Activated T-helper 1 cell treated with anti-CD3 and anti-CD28 coated beads, Interleukin-12 subunit alpha, Interleukin-12 subunit beta, Interleukin-2, Interleukin-4 antibody, amounts not matched to agents 30 ng/mL and 10 ng/mL and 1 ng/mL, durations not matched to agents 14 hours and 24 hours and 36 hours (primary cell): ENCODE measurements around the gene CD7. TPM values are rescaled to one million over a fixed set of nuclear protein-coding genes. Genes with fewer than 3 reads are reported as not detected.
"Not testable (repeated sequence)": the region's sequence is repeated elsewhere in the genome, so short reads cannot be mapped to it uniquely, and the experiment has no call there.

ENCODE experiments used
- DNase-seq: peaks from one replicate; pipeline ENCODE4 v3.0.0; 2021; ENCODE audit warnings: low spot score
- H3K27ac Mint-ChIP-seq: one replicate; pipeline ENCODE4 v1.8.0; 2021; ENCODE audit warnings: mild to moderate bottlenecking, mixed read lengths
- H3K27me3 Mint-ChIP-seq: one replicate; pipeline ENCODE4 v1.8.0; 2022; ENCODE audit warnings: mild to moderate bottlenecking, moderate library complexity, mixed read lengths; ENCODE audit not compliant: insufficient read depth
- H3K36me3 Mint-ChIP-seq: one replicate; pipeline ENCODE4 v1.8.0; 2021; ENCODE audit warnings: low read depth, mixed read lengths
- H3K4me1 Mint-ChIP-seq: one replicate; pipeline ENCODE4 v1.8.0; 2021; ENCODE audit warnings: low read depth, mixed read lengths
- H3K4me3 Mint-ChIP-seq: one replicate; pipeline ENCODE4 v1.8.0; 2021; ENCODE audit warnings: mild to moderate bottlenecking, moderate library complexity, mixed read lengths
- H3K9me3 Mint-ChIP-seq: one replicate; pipeline ENCODE4 v1.8.0; 2021; ENCODE audit warnings: mixed read lengths
- intact Hi-C: fragments of 100-400 bp; cut with micrococcal nuclease; formaldehyde crosslinking; loops from one replicate; pipeline ENCODE4 v1.15.1; 2024
- total RNA-seq: library from RNA; stranded (reverse); gene quantifications from 2 replicates; pipeline ENCODE4 v1.2.3, GENCODE V29; 2022

Gene CD7
- 454 and 455 TPM in 2 replicates for total RNA-seq

- H3K9me3 Mint-ChIP-seq, result no peaks in the 10 kb centered on the region
- no peak within 1 kb of the TSS for H3K27ac Mint-ChIP-seq
- H3K36me3 Mint-ChIP-seq, result peaks cover 22% of the 10 kb centered on the region
- intact Hi-C loops, result loop anchor here (1.0 to 2.0 kb wide), 3 partner anchors 11 to 45 kb away; partner anchors contain the start of gene CSNK1D
- peak; percentile 69 for DNase-seq
- peaks cover 10% of the 10 kb centered on the region for H3K4me1 Mint-ChIP-seq
- H3K27me3 Mint-ChIP-seq, result no peaks in the 10 kb centered on the region
- H3K4me3 Mint-ChIP-seq, result peak within 1 kb of the TSS; percentile 97
Observed at GRCh38 chr17:82317394-82318168, at the start of gene CD7. Gene CD7 (minus strand): TSS chr17:82317608. CDS start chr17:82317495, 113 bp downstream.

- H3K4me1 Mint-ChIP-seq, result peaks cover 11% of the 10 kb centered on the region
- no peak overlapping the region for H3K4me3 Mint-ChIP-seq
- no peak overlapping the region for H3K27ac Mint-ChIP-seq
- H3K27me3 Mint-ChIP-seq, result peaks cover 30% of the 10 kb centered on the region
- no peaks in the 10 kb centered on the region for H3K36me3 Mint-ChIP-seq
- H3K9me3 Mint-ChIP-seq, result no peaks in the 10 kb centered on the region
- no peak for DNase-seq
- intact Hi-C loops, result no loop called here
Observed at GRCh38 chr17:82366749-82367148, 49.3 kb upstream of the CD7 start.

- DNase-seq, result no peak
- intact Hi-C loops, result no loop called here
Observed at GRCh38 chr17:82365606-82366295, 48.3 kb upstream of the CD7 start.

GRCh38 chr17:82361885-82362633 is 44.7 kb upstream of the CD7 start:
- Mint-ChIP-seq H3K27ac (peak overlapping the region; percentile 34), H3K27me3 (peaks cover 11% of the 10 kb centered on the region), H3K9me3 (no peaks in the 10 kb centered on the region), H3K36me3 (no peaks in the 10 kb centered on the region), H3K4me3 (no peak overlapping the region), H3K4me1 (peaks cover 15% of the 10 kb centered on the region)
- no peak for DNase-seq
- intact Hi-C loops, result no loop called here

More at GRCh38 chr17:82365606-82366295, 48.3 kb upstream of the CD7 start:
- H3K27ac Mint-ChIP-seq, result no peak overlapping the region
- H3K27me3 Mint-ChIP-seq, result peaks cover 24% of the 10 kb centered on the region
- H3K36me3 Mint-ChIP-seq, result no peaks in the 10 kb centered on the region
- peaks cover 7% of the 10 kb centered on the region for H3K4me1 Mint-ChIP-seq
- H3K4me3 Mint-ChIP-seq, result no peak overlapping the region
- no peaks in the 10 kb centered on the region for H3K9me3 Mint-ChIP-seq

- peaks cover 12% of the 10 kb centered on the region for H3K4me1 Mint-ChIP-seq
- DNase-seq, H3K27me3 Mint-ChIP-seq, H3K27ac Mint-ChIP-seq, H3K4me3 Mint-ChIP-seq, intact Hi-C loops, H3K36me3 Mint-ChIP-seq, H3K9me3 Mint-ChIP-seq: not testable (repeated sequence)
Observed at GRCh38 chr17:82359451-82360074, 42.2 kb upstream of the CD7 start.

GRCh38 chr17:82358465-82359350 is 41.3 kb upstream of the CD7 start, which contains the start of gene TEX19:
Gene TEX19 (plus strand): TSS chr17:82359247. CDS start chr17:82362151, 2,904 bp downstream.
- no peaks in the 10 kb centered on the region for H3K9me3 Mint-ChIP-seq
- intact Hi-C loops, result no loop called here
- H3K27me3 Mint-ChIP-seq, result peaks cover 6% of the 10 kb centered on the region
- no peak within 1 kb of the TSS for H3K27ac Mint-ChIP-seq
- H3K4me1 Mint-ChIP-seq, result peaks cover 12% of the 10 kb centered on the region
- H3K36me3 Mint-ChIP-seq, result no peaks in the 10 kb centered on the region
- no peak for DNase-seq
- H3K4me3 Mint-ChIP-seq, result no peak within 1 kb of the TSS

GRCh38 chr17:82357394-82357793 is 40.0 kb upstream of the CD7 start:
- no peak overlapping the region for H3K27ac Mint-ChIP-seq
- no peaks in the 10 kb centered on the region for H3K9me3 Mint-ChIP-seq
- no peak overlapping the region for H3K4me3 Mint-ChIP-seq
- intact Hi-C loops, result no loop called here
- no peak for DNase-seq
- peaks cover 6% of the 10 kb centered on the region for H3K27me3 Mint-ChIP-seq
- H3K4me1 Mint-ChIP-seq, result peaks cover 12% of the 10 kb centered on the region
- no peaks in the 10 kb centered on the region for H3K36me3 Mint-ChIP-seq

GRCh38 chr17:82356845-82357355 is 39.5 kb upstream of the CD7 start:
- intact Hi-C loops, result no loop called here
- H3K4me1 Mint-ChIP-seq, result peaks cover 12% of the 10 kb centered on the region
- H3K27me3 Mint-ChIP-seq, result peaks cover 5% of the 10 kb centered on the region
- H3K27ac Mint-ChIP-seq, result no peak overlapping the region
- no peak overlapping the region for H3K4me3 Mint-ChIP-seq
- no peaks in the 10 kb centered on the region for H3K36me3 Mint-ChIP-seq
- DNase-seq, result no peak
- H3K9me3 Mint-ChIP-seq, result no peaks in the 10 kb centered on the region

- H3K36me3 Mint-ChIP-seq, result no peaks in the 10 kb centered on the region
- DNase-seq, result no peak
- H3K27me3 Mint-ChIP-seq, result peaks cover 4% of the 10 kb centered on the region
- no peak overlapping the region for H3K27ac Mint-ChIP-seq
- H3K9me3 Mint-ChIP-seq, result no peaks in the 10 kb centered on the region
- peaks cover 12% of the 10 kb centered on the region for H3K4me1 Mint-ChIP-seq
- intact Hi-C loops, result no loop called here
- no peak overlapping the region for H3K4me3 Mint-ChIP-seq
Observed at GRCh38 chr17:82355770-82356427, 38.5 kb upstream of the CD7 start.

- no peaks in the 10 kb centered on the region for H3K9me3 Mint-ChIP-seq
- no peaks in the 10 kb centered on the region for H3K36me3 Mint-ChIP-seq
- H3K4me1 Mint-ChIP-seq, result peaks cover 12% of the 10 kb centered on the region
- intact Hi-C loops, result no loop called here
- no peak for DNase-seq
- no peak overlapping the region for H3K27ac Mint-ChIP-seq
- H3K4me3 Mint-ChIP-seq, result no peak overlapping the region
- peaks cover 4% of the 10 kb centered on the region for H3K27me3 Mint-ChIP-seq
Observed at GRCh38 chr17:82354804-82355308, 37.4 kb upstream of the CD7 start.

- H3K4me1 Mint-ChIP-seq, result peaks cover 8% of the 10 kb centered on the region
- H3K27ac Mint-ChIP-seq, result no peak overlapping the region
- no peaks in the 10 kb centered on the region for H3K9me3 Mint-ChIP-seq
- intact Hi-C loops, result loop anchor here (2.0 kb wide), 1 partner anchor 197 kb away; no protein-coding TSS in a partner anchor
- no peaks in the 10 kb centered on the region for H3K36me3 Mint-ChIP-seq
- H3K4me3 Mint-ChIP-seq, result no peak overlapping the region
- DNase-seq, result no peak
- peaks cover 4% of the 10 kb centered on the region for H3K27me3 Mint-ChIP-seq
Observed at GRCh38 chr17:82353484-82353883, 36.1 kb upstream of the CD7 start.
